GM18508 (cell line): Measurements from ENCODE around the gene WFDC12.

Source experiments
- ATAC-seq: cut with Tn5 transposase; IDR thresholded peaks from one replicate; pipeline ENCODE4 v1.9.1; 2021; ENCODE audit warnings: moderate number of reproducible peaks; ENCODE audit not compliant: insufficient read depth, unreplicated experiment

The WFDC12 gene

DNA sequence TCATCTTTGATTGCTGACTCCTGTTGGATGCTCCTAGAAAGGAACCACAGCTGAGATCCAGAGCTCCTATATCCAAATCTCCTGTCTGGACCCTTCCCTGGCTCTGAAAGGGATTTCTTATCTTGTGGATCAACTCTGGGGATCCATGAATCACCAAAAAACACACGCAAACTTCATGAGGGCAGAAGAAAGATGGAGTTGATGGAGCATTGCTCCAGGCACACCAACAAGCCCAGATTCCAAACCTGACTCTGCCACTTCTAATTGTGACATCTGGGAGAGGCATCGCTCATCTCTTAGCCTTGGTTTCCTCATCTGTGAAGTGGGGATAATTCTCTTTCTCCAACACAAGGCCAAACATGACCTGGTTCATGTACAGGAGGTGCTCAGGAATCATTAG, 30.1 kb downstream of the WFDC12 start:
- no peak for ATAC-seq

DNA sequence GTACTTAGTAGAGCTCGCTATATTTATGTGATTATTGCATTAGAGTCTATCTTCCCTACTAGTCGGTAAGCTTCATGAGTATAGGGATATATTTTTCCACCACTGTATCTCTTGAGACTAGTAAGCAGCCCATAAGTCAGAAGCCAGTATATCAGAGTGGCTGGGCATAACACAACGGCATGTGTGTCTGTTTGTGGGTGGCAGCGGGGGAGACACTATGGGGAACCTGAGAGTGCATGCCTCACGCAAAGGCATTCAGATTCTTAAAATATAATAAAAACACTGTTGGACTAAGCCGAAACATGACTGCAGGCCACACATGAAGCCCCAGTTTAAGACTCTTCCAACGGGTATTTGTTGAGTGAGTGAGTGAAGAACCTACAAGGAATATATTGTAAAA, 31.4 kb downstream of the WFDC12 start:
- no peak for ATAC-seq

DNA sequence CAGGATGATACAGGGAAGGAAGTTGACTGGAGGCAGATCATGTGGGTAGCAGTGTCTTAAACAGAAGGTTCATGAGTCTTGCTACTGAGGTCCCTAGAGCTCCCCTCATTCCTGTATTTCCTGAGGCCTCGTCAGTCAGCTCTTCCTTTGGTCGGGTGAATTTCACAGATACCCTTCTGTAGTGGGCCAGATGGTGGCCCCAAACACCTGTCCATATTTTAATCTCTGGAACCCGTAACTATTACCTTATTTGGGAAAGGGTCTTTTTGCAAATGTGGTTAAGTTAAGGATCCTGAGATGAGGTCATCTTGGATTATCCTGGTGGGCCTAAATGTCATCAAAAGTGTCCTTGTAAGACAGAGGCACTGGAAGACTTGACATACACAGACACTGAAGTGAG, 32.9 kb downstream of the WFDC12 start:
- no peak for ATAC-seq

DNA sequence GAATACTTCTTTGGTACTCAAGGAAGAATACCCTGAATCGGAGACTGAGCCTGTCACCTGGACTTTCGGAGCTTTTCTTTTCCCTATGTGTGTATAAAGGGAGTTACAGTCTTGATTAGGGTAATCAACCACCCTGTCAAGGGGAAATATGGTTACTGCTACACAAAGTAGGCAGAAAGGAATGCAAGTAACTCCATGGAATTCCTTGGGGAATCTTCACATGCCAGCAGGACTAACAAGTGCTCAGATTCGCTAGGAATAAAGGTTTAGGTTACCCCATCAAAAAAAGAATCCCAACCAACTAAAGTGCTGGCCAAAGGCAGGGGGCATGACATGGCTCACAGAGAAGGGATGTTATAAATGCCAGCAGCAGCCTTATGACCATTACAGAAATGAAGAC, 33.8 kb downstream of the WFDC12 start:
- no peak for ATAC-seq

DNA sequence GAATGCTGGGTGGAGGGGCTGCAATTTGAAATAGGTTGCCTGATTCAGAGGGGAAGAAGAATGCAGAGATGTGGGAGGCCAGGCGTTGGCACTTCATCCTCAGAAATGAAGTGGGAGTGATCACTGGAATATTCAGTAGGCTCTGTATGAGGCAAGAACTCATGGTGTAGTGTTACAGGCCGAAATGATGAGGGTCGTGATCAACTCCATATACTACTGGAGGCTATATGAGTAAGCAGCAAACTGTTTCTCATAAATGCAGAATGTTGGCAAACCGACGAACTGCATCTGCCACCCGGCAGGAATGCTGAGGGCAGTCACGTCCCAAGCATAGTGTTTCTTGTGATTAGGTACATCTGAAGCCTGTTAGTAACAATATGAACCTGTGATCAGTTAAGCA, 36.0 kb downstream of the WFDC12 start:
- no peak for ATAC-seq

DNA sequence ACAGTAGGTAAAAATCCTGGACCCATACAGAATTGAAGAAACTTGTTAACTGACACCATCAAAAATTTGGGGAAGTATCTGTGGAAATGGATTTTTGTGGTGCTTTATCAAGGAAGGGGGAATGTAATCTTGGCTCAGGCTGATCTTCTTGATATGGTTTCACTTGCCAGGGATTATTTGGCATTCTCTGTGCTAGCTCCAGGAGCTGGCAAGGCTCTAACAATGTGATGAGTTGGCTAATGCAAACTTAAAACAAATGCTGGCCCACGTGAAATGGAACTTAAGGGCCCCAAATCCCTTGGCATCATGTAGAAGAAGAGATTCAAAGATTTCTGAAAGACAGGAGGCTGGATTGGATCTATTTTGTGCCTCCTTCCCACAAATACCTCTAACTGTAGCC, 36.5 kb downstream of the WFDC12 start:
- ATAC-seq: no peak

DNA sequence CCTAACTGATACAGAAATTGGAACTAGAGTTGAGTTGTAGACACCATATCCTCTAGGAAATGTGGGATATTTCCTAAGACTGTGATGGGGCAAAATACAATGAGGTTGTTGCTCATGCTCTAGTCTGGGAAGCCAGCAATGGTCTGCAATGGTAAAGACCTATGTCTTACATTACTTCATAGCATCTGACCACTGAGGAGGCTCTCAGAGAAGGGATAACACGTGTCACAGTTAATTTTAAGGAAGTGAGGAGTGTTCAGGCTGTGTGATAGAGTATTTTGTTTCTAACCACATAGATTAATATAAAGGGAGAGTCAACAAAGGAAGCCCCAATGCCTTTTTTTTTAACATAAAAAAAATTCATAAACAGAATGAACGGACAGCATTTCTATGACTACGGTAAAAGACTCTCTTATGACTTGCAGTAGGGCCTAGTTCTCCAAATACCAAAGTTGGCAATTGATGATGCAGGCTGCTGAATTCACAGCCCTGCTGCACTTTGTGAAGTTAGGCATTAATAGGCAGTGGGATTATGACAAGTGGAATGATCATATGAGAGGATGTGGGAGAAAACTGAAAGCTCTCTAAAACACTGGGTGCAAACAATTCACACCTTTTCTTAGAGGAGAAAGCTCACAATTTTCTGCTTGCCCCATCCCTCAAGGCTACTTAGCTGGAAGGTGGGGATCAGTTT, 37.0 kb downstream of the WFDC12 start:
- no peak for ATAC-seq

DNA sequence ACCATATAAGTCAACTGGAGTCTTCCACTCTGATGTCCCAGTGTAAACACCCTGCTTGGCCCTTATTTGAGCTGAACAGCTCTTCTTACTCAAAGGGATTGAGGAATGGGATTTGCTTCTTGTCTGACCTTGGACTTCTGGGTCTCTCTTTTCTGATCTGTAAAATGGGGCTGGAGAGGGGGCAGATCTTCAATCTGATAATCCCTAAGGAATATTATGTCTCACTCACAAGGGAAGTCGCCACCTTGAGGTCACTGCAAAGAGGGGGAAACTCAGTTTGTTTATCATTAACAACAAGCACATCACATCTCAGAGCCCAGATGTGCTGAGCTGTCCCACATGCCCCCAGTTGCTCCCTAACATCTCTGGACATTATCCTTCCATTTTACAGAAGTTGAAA, 38.4 kb downstream of the WFDC12 start:
- no peak for ATAC-seq

DNA sequence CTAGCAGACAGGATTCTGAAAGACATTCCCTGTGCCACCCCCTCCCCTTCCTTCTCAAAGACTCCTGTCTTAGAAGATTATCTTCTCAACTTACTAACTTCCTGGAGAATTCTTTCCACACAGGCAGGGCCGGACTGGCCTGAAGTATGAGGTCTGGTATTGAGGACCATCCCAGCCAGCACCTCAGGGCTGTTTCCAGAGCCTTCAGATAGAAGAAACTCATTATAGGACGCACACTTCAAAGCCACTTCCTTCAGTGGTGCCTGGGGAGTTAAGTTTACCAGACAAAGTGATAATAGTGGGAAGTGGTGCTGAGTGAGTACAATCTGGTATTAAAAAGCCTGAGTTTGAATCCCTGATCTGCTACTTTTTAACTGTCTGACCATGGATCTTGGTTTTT, 39.0 kb downstream of the WFDC12 start:
- ATAC-seq: no peak

DNA sequence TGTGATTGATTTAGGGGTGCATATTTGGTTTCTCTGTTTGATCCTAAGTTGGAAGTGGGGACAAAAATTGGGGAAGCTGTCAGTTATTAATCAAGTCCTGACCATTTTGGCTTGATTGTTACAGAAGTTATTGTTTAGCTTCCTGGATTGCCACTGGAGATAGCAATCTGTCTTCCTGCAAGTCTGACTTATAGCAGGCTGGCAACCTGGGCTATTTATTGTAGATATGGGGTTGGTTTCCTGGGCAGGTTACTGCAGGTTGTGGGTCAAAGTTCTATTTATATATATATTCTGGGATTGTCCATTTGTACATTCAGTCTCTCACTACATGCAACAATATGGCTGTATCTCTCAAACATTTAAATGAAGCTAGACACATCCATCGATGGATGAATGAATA, 41.1 kb downstream of the WFDC12 start:
- ATAC-seq: no peak

DNA sequence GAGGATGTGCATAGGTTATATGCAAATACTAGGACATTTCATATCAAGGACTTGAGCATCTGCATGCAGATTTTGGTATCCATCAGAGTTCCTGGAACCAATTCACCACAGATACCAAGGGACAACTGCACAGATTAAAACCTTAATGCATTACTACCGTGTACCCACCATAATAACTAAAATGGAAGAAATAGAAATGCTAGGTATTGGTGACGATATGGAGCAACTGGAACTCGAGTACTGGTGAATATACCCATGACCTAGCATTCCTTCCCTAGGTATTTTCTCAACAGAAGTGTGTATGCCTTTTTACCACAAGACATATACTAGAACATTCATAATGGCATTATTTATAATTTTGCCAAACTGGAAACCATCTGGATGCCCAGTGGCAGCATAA, 41.8 kb downstream of the WFDC12 start:
- ATAC-seq: no peak

DNA sequence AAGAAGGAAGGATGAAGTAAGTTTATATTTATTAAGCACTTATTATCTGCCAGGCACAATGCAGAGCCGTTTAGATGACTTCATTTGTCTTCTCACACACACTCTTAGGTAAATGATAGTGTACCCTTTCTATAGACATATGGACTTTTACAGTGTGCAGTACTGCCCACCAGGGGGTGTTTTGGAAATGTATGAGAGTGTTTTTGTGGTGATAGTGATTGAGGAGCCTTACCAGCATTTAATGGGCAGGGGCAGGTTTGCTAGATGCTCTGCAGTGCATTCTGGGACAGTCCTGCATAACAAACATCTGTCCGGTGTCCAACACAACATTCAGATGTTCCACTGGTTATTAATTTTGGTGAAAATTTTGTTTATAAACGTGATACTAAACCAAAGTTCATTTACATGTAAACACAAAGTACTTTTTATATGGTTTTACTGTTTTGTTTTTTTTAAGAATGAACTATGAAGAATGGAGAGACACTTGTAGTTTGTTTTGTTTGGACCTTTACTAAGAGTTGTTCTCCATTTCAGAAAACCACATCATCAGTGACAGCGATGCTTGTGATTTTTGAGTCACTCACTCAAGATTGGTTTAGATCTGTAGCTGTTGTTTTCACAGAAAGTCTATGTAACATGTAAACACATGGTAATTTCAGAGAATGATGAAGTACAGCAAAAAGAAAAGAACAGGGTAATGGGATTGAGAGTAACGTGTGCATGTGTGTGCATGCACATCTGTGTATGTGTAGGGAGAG, 43.2 kb downstream of the WFDC12 start:
- ATAC-seq: no peak

DNA sequence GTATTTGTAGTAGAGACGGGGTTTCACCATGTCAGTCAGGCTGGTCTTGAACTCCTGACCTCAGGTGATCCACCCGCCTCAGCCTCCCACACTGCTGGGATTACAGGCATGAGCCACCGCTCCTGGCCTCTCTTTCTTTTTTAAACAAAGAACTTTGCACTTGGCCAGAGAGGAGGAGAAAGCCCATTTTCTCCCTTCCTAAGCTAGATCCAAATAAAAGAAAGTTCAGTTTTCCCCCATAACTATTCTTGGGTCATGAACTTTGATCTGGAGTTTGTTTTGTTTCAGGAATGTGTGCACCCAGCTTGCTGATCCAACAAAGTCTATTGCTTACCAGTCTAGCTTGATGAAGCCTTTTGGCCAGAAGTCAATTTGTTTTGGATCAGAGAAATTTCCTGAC, 46.7 kb downstream of the WFDC12 start:
- ATAC-seq: no peak
